IMR-90 (cell line): ENCODE measurements around the gene COL4A2. TPM values are rescaled to one million over a fixed set of nuclear protein-coding genes. Genes with fewer than 3 reads are reported as not detected.

ENCODE experiments used
- ATAC-seq: fragments of 200-7000 bp; cut with Tn5 transposase; 2 replicates; pipeline ENCODE4 v1.9.1; 2020; ENCODE audit warnings: low read depth, mild to moderate bottlenecking, moderate library complexity
- BruUV-seq: library from RNA; stranded (reverse); fragments of 400-500 nt; replicated peaks from 2 replicates; lab custom pipeline; 2021; lab: Mats Ljungman, UMichigan
- CTCF ChIA-PET: fragments of 300-600 bp; formaldehyde crosslinking; extraction: SDS; loops from one replicate; lab custom pipeline; 2021; ENCODE audit warnings: antibody characterized with exemption; lab: Yijun Ruan, JAX
- POLR2A ChIA-PET: fragments of 300-600 bp; sonication (Branson Sonifier 250); formaldehyde crosslinking; loops from one replicate; lab custom pipeline; 2022; ENCODE audit warnings: antibody characterized with exemption; ENCODE audit not compliant: unreplicated experiment; lab: Charles Lee
- DNase-seq: peaks from one replicate; pipeline ENCODE4 v3.0.0; 2013
- H2AFZ ChIP-seq: replicated peaks from 2 replicates; pipeline ENCODE3; 2013; ENCODE audit warnings: low read length, mild to moderate bottlenecking; ENCODE audit not compliant: poor library complexity
- H2AK5ac ChIP-seq: 2 replicates; pipeline ENCODE4 v1.6.1; 2013; ENCODE audit warnings: low read depth, low read length, inconsistent platforms
- H2AK9ac ChIP-seq: replicated peaks from 2 replicates; pipeline ENCODE3; 2013; ENCODE audit warnings: mild to moderate bottlenecking, low read depth, low read length, moderate library complexity; ENCODE audit not compliant: poor library complexity
- H2BK120ac ChIP-seq: 2 replicates; pipeline ENCODE4 v1.6.1; 2013; ENCODE audit warnings: low read depth, low read length, inconsistent platforms
- H2BK15ac ChIP-seq: 3 replicates; pipeline ENCODE4 v1.6.1; 2013; ENCODE audit warnings: low read depth, low read length, inconsistent platforms
- H2BK20ac ChIP-seq: 2 replicates; pipeline ENCODE4 v1.6.1; 2013; ENCODE audit warnings: low read depth, mild to moderate bottlenecking, inconsistent platforms, low read length, moderate library complexity
- H2BK5ac ChIP-seq: 2 replicates; pipeline ENCODE4 v1.6.1; 2013; ENCODE audit warnings: mild to moderate bottlenecking, low read depth, low read length, inconsistent platforms; ENCODE audit not compliant: poor library complexity, severe bottlenecking
- H3K14ac ChIP-seq: replicated peaks from 2 replicates; pipeline ENCODE4 v1.6.1; 2013; ENCODE audit warnings: low read depth, low read length, inconsistent platforms
- H3K18ac ChIP-seq: 2 replicates; pipeline ENCODE4 v1.6.1; 2013; ENCODE audit warnings: low read depth, low read length, control low read depth
- H3K23ac ChIP-seq: 2 replicates; pipeline ENCODE4 v1.6.1; 2013; ENCODE audit warnings: low read depth, low read length, inconsistent platforms
- H3K27ac ChIP-seq: 2 replicates; pipeline ENCODE4 v1.5.1; 2013; ENCODE audit warnings: mild to moderate bottlenecking, control low read depth, low read length; ENCODE audit not compliant: insufficient read depth
- H3K27me3 ChIP-seq: 2 replicates; pipeline ENCODE4 v1.6.1; 2013; ENCODE audit warnings: low read length; ENCODE audit not compliant: control insufficient read depth, insufficient read depth
- H3K36me3 ChIP-seq: 2 replicates; pipeline ENCODE4 v1.6.1; 2013; ENCODE audit warnings: low read length, mixed read lengths; ENCODE audit not compliant: control insufficient read depth, insufficient read depth
- H3K4ac ChIP-seq: 2 replicates; pipeline ENCODE4 v1.6.1; 2013; ENCODE audit warnings: low read depth, low read length, inconsistent platforms
- H3K4me1 ChIP-seq: 2 replicates; pipeline ENCODE4 v1.6.1; 2013; ENCODE audit warnings: low read length, mixed read lengths; ENCODE audit not compliant: control insufficient read depth, insufficient read depth
- H3K4me2 ChIP-seq: 2 replicates; pipeline ENCODE4 v1.6.1; 2013; ENCODE audit warnings: low read depth, mild to moderate bottlenecking, control low read depth, low read length, moderate library complexity
- H3K4me3 ChIP-seq: 2 replicates; pipeline ENCODE4 v1.5.1; 2013; ENCODE audit warnings: low read depth, mild to moderate bottlenecking, control low read depth, low read length, moderate library complexity; ENCODE audit not compliant: insufficient read depth
- H3K56ac ChIP-seq: 2 replicates; pipeline ENCODE4 v1.6.1; 2013; ENCODE audit warnings: low read length, inconsistent platforms; ENCODE audit not compliant: insufficient read depth; ENCODE audit errors: extremely low read depth
- H3K79me1 ChIP-seq, 2 experiments: 2 replicates each; pipeline ENCODE4 v1.6.1; 2013; ENCODE audit warnings: low read length in 2 of 2, inconsistent platforms in 1 of 2, low read depth in 1 of 2
- H3K9ac ChIP-seq: 2 replicates; pipeline ENCODE4 v1.6.1; 2013; ENCODE audit warnings: low read depth, low read length, control low read depth
- H3K9me1 ChIP-seq: 2 replicates; pipeline ENCODE4 v1.6.1; 2013; ENCODE audit warnings: low read length, inconsistent platforms; ENCODE audit not compliant: insufficient read depth
- H3K9me3 ChIP-seq: 2 replicates; pipeline ENCODE4 v1.6.1; 2013; ENCODE audit warnings: low read length; ENCODE audit not compliant: control insufficient read depth, insufficient read depth
- H4K20me1 ChIP-seq: 2 replicates; pipeline ENCODE4 v1.6.1; 2013; ENCODE audit warnings: low read length, inconsistent platforms; ENCODE audit not compliant: insufficient read depth
- H4K5ac ChIP-seq: 2 replicates; pipeline ENCODE4 v1.6.1; 2013; ENCODE audit warnings: mild to moderate bottlenecking, low read depth, low read length, control low read depth
- H4K8ac ChIP-seq, 2 experiments: 2 replicates each; pipeline ENCODE4 v1.6.1; 2013; ENCODE audit warnings: low read depth in 2 of 2, low read length in 2 of 2, control low read depth in 1 of 2, inconsistent platforms in 1 of 2
- H4K91ac ChIP-seq: 2 replicates; pipeline ENCODE4 v1.6.1; 2013; ENCODE audit warnings: low read depth, low read length, inconsistent platforms; ENCODE audit not compliant: insufficient read depth
- CEBPB ChIP-seq: IDR thresholded peaks from 2 replicates; pipeline ENCODE4 v1.6.1; 2012; ENCODE audit warnings: low read depth, low read length, improper control_type of control experiment
- MAZ ChIP-seq: IDR thresholded peaks from 2 replicates; pipeline ENCODE4 v1.6.1; 2012; ENCODE audit warnings: low read depth, mild to moderate bottlenecking, low read length, improper control_type of control experiment, moderate library complexity, borderline replicate concordance
- WGBS, 2 experiments: methylation state at CpG; one replicate each; pipeline versions ENCODE4 v1.1.5 to v1.1.7; 2013; ENCODE audit warnings: missing lambda C conversion rate in 2 of 2; ENCODE audit not compliant: insufficient read length in 1 of 2; ENCODE audit errors: extremely low coverage in 2 of 2; 5-methylcytosine and 5-hydroxymethylcytosine counted together
- dilution Hi-C: fragments of 300-500 bp; cut with HindIII; formaldehyde crosslinking; loops from one replicate; pipeline ENCODE4 v1.14.3; 2018; ENCODE audit warnings: low sequenced_read_pairs; ENCODE audit not compliant: unreplicated experiment
- in situ Hi-C: fragments of 300-500 bp; cut with MboI; formaldehyde crosslinking; loops from 3 replicates; pipeline ENCODE4 v1.14.3; 2019; ENCODE audit warnings: low sequenced_read_pairs, inconsistent platforms, mixed read lengths
- intact Hi-C: fragments of 100-400 bp; cut with micrococcal nuclease; formaldehyde crosslinking; loops from 2 replicates; pipeline ENCODE4 v1.10.0; 2022
- polyA plus RNA-seq, 3 experiments: library from polyadenylated mRNA; depleted of rRNA; stranded (reverse); fragments of >200 nt; gene quantifications; 2 replicates each; pipeline ENCODE4 v1.2.3, GENCODE V29; 2012; ENCODE audit warnings: low replicate concordance in 1 of 3
- total RNA-seq: library from RNA; depleted of rRNA; stranded (reverse); fragments of >200 nt; gene quantifications from 2 replicates; pipeline ENCODE4 v1.2.3, GENCODE V29; 2012
- TF ChIP-seq, protein P1 (sequence below): fragments of 150-350 bp; IDR thresholded peaks from 2 replicates; pipeline ENCODE4 v1.6.1; 2016; ENCODE audit warnings: low read depth, mild to moderate bottlenecking, low read length, moderate library complexity, borderline replicate concordance

Gene COL4A2
- total and polyA plus RNA-seq, 2 of the 4 experiments (the other 2 are of a cell fraction) = 90.7 to 457 TPM

DNA sequence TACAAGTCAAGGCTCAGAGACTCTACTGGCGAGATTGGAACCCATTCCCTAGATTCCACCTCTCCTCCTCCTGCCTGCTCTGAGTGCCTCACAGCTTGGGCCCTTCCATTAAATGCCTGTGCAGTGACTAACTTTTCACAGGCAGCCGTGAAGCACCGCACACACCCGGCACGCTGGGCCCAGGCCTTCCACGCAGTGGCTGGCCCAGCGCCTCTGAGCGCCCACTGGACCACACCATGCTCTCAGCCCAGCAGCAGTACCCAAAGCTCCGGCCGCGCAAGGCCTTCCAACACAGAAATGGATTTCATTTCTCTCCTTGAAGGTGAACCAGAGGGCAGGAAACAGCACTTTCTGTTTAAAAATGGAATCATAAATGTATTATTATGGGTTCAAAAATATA, 228.4 kb downstream of the COL4A2 start:
- DNase-seq = no peak

More for the DNA sequence above, 228.4 kb downstream of the COL4A2 start:
- TF ChIP-seq, protein P1, sequence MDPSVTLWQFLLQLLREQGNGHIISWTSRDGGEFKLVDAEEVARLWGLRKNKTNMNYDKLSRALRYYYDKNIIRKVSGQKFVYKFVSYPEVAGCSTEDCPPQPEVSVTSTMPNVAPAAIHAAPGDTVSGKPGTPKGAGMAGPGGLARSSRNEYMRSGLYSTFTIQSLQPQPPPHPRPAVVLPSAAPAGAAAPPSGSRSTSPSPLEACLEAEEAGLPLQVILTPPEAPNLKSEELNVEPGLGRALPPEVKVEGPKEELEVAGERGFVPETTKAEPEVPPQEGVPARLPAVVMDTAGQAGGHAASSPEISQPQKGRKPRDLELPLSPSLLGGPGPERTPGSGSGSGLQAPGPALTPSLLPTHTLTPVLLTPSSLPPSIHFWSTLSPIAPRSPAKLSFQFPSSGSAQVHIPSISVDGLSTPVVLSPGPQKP = no peak
- TF ChIP-seq CEBPB (no peak), MAZ (no peak)
- Histone ChIP-seq H4K91ac (no peak overlapping the region), H4K5ac (no peak overlapping the region), H3K27me3 (no peaks in the 10 kb centered on the region), H3K9me3 (no peaks in the 10 kb centered on the region), H3K4me2 (no peak overlapping the region), H3K18ac (no peak overlapping the region), H4K20me1 (no peaks in the 10 kb centered on the region), H4K8ac (no peak overlapping the region), H3K14ac (no peak overlapping the region), H2AFZ (no peak overlapping the region), H3K27ac (no peak overlapping the region), H2BK120ac (no peak overlapping the region), H3K36me3 (no peaks in the 10 kb centered on the region), H3K4me1 (no peaks in the 10 kb centered on the region), H2AK5ac (no peak overlapping the region), H3K9ac (no peak overlapping the region), H3K4me3 (no peak overlapping the region), H3K79me1 (peaks cover 0 to 7% of the 10 kb centered on the region in 2 experiments; a peak in 1 of 4 replicates), H2BK20ac (no peak overlapping the region), H3K9me1 (no peaks in the 10 kb centered on the region), H2AK9ac (no peak overlapping the region), H3K56ac (no peak overlapping the region), H2BK15ac (no peak overlapping the region), H3K23ac (no peak overlapping the region), H2BK5ac (no peak overlapping the region), H3K4ac (no peak overlapping the region)
- ChIA-PET POLR2A (no interaction called here), CTCF (no interaction called here)
- intact Hi-C loops = no loop called here
- 97% methylated on average over 6 of the region's 11 CpGs; no CpG with 5 or more reads in 1 of the 2 experiments for whole genome bisulfite sequencing, 2 experiments
- BruUV-seq = no TSS peak
- ATAC-seq = no peak
- dilution Hi-C loops = no loop called here
- in situ Hi-C loops = no loop called here
